PC-3 (cell line): ENCODE data around the gene IPO9. TPM values are rescaled to one million over a fixed set of nuclear protein-coding genes. Genes with fewer than 3 reads are reported as not detected.

Source experiments
- ATAC-seq: fragments of 200-7000 bp; cut with Tn5 transposase; 2 replicates; pipeline ENCODE4 v1.9.1; 2020; ENCODE audit warnings: mild to moderate bottlenecking, moderate library complexity
- BruUV-seq: library from RNA; stranded (reverse); fragments of 400-500 nt; replicated peaks from 2 replicates; lab custom pipeline; 2021; lab: Mats Ljungman, UMichigan
- CTCF ChIA-PET: fragments of 300-600 bp; sonication (Branson Sonifier 250); formaldehyde crosslinking; loops from one replicate; lab custom pipeline; 2022; ENCODE audit warnings: antibody characterized with exemption; lab: Charles Lee
- POLR2A ChIA-PET: fragments of 300-600 bp; sonication (Branson Sonifier 250); formaldehyde crosslinking; loops from one replicate; lab custom pipeline; 2022; ENCODE audit warnings: antibody characterized with exemption; ENCODE audit not compliant: unreplicated experiment; lab: Charles Lee
- DNase-seq: peaks from one replicate; pipeline ENCODE4 v3.0.0-alpha.2; 2015
- H2AFZ ChIP-seq: fragments of 300-600 bp; sonication (generic); 2 replicates; pipeline ENCODE4 v1.6.0; 2016; ENCODE audit warnings: antibody characterized with exemption, low read length
- H3F3A ChIP-seq: fragments of 300-600 bp; sonication (generic); one replicate; pipeline ENCODE4 v1.6.0; 2017; ENCODE audit warnings: antibody characterized with exemption, low read length, control low read depth, mild to moderate bottlenecking; ENCODE audit not compliant: unreplicated experiment
- H3K27ac ChIP-seq: fragments of 300-600 bp; sonication (generic); 2 replicates; pipeline ENCODE4 v1.5.1; 2016; ENCODE audit warnings: mild to moderate bottlenecking, low read length
- H3K27me3 ChIP-seq: fragments of 300-600 bp; sonication (generic); 2 replicates; pipeline ENCODE4 v1.6.1; 2016; ENCODE audit warnings: low read length, mixed read lengths
- H3K36me3 ChIP-seq: fragments of 300-600 bp; sonication (generic); 2 replicates; pipeline ENCODE4 v1.6.1; 2016; ENCODE audit warnings: low read depth, mixed run types, low read length, mixed read lengths
- H3K4me1 ChIP-seq: fragments of 300-600 bp; sonication (generic); 2 replicates; pipeline ENCODE4 v1.5.1; 2016; ENCODE audit warnings: low read length; ENCODE audit not compliant: insufficient read depth
- H3K4me2 ChIP-seq: fragments of 300-600 bp; sonication (generic); 2 replicates; pipeline ENCODE4 v1.6.0; 2016; ENCODE audit warnings: low read length
- H3K4me3 ChIP-seq: fragments of 300-600 bp; sonication (generic); 2 replicates; pipeline ENCODE4 v1.5.1; 2016; ENCODE audit warnings: mild to moderate bottlenecking, low read length, mixed read lengths
- H3K79me2 ChIP-seq: fragments of 300-600 bp; sonication (generic); 2 replicates; pipeline ENCODE4 v1.6.1; 2017; ENCODE audit warnings: low read length, mixed read lengths
- H3K9ac ChIP-seq: fragments of 300-600 bp; sonication (generic); 2 replicates; pipeline ENCODE4 v1.6.0; 2016; ENCODE audit warnings: mild to moderate bottlenecking, low read length
- H3K9me2 ChIP-seq: fragments of 300-600 bp; sonication (generic); replicated peaks from 2 replicates; pipeline ENCODE4 v1.6.1; 2016; ENCODE audit warnings: mixed run types, low read length, mixed read lengths
- H3K9me3 ChIP-seq: fragments of 300-600 bp; sonication (generic); 2 replicates; pipeline ENCODE4 v1.6.1; 2016; ENCODE audit warnings: low read length, mixed read lengths
- H4K20me1 ChIP-seq: fragments of 300-600 bp; sonication (generic); 2 replicates; pipeline ENCODE4 v1.6.1; 2016; ENCODE audit warnings: low read length, mixed read lengths
- CTCF ChIP-seq: fragments of 300-600 bp; sonication (generic); conservative IDR thresholded peaks from 2 replicates; pipeline ENCODE4 v1.5.1; 2017; ENCODE audit warnings: antibody characterized with exemption, low read depth, mild to moderate bottlenecking, low read length
- EZH2 ChIP-seq: fragments of 300-600 bp; sonication (generic); IDR thresholded peaks from one replicate; pipeline ENCODE4 v1.6.1; 2017; ENCODE audit warnings: antibody characterized with exemption, mild to moderate bottlenecking, low read length; ENCODE audit not compliant: unreplicated experiment
- EZH2phosphoT487 ChIP-seq: fragments of 300-600 bp; sonication (generic); IDR thresholded peaks from 2 replicates; pipeline ENCODE4 v1.6.1; 2018; ENCODE audit warnings: mild to moderate bottlenecking, antibody characterized with exemption, low read length, borderline replicate concordance
- intact Hi-C: fragments of 100-400 bp; cut with micrococcal nuclease; formaldehyde crosslinking; loops from 2 replicates; pipeline ENCODE4 v1.9.0; 2023
- total RNA-seq: library from RNA; depleted of rRNA; stranded (reverse); fragments of >200 nt; gene quantifications from 2 replicates; pipeline ENCODE4 v1.2.3, GENCODE V29; 2014

The IPO9 gene
- total RNA-seq, 1 experiment from 2014 or later = 21.6 TPM

- no peaks in the 10 kb centered on the region for H3K9me3 ChIP-seq
- H3K36me3 ChIP-seq = no peaks in the 10 kb centered on the region
- no peak overlapping the region for H2AFZ ChIP-seq
- no peaks in the 10 kb centered on the region for H3K9me2 ChIP-seq
- TF ChIP-seq EZH2phosphoT487 (no peak), CTCF (no peak), EZH2 (no peak)
- BruUV-seq = no TSS peak
- H3K4me2 ChIP-seq = no peak overlapping the region
- POLR2A ChIA-PET = interaction anchor here (0.7 kb wide), 1 partner anchor 41 kb away, joined by 3 read pairs; the partner anchor contains the start of gene TIMM17A
- H3K27ac ChIP-seq = no peak overlapping the region
- no peaks in the 10 kb centered on the region for H3F3A ChIP-seq
- ATAC-seq = no peak
- no peak for DNase-seq
- H3K4me3 ChIP-seq = no peak overlapping the region
- no peaks in the 10 kb centered on the region for H3K27me3 ChIP-seq
- no peaks in the 10 kb centered on the region for H4K20me1 ChIP-seq
- CTCF ChIA-PET = no interaction called here
- no peaks in the 10 kb centered on the region for H3K4me1 ChIP-seq
- no peak overlapping the region for H3K9ac ChIP-seq
- H3K79me2 ChIP-seq = no peaks in the 10 kb centered on the region
- intact Hi-C loops = no loop called here
Observed at GRCh38 chr1:201914456-201915235, 85.7 kb downstream of the IPO9 start.

- no peaks in the 10 kb centered on the region for H3K4me1 ChIP-seq
- DNase-seq = peak; percentile 46
- no peak overlapping the region for H3K9ac ChIP-seq
- H3K4me2 ChIP-seq = no peak overlapping the region
- H2AFZ ChIP-seq = no peak overlapping the region
- H3K4me3 ChIP-seq = no peak overlapping the region
- intact Hi-C loops = no loop called here
- no peak overlapping the region for H3K27ac ChIP-seq
- BruUV-seq = no TSS peak
- no peaks in the 10 kb centered on the region for H3K27me3 ChIP-seq
- H3K36me3 ChIP-seq = no peaks in the 10 kb centered on the region
- ChIA-PET POLR2A (no interaction called here), CTCF (no interaction called here)
- H3K79me2 ChIP-seq = no peaks in the 10 kb centered on the region
- no peaks in the 10 kb centered on the region for H3F3A ChIP-seq
- no peaks in the 10 kb centered on the region for H3K9me2 ChIP-seq
- H4K20me1 ChIP-seq = no peaks in the 10 kb centered on the region
- TF ChIP-seq EZH2phosphoT487 (no peak), CTCF (no peak), EZH2 (no peak)
- ATAC-seq = no peak
- H3K9me3 ChIP-seq = no peaks in the 10 kb centered on the region
Observed at GRCh38 chr1:201916649-201917249, 87.8 kb downstream of the IPO9 start.
